A549 treated with CpdA at 1 μM for 4 hours (cell line): ENCODE data around the gene LRP10. TPM values are rescaled to one million over a fixed set of nuclear protein-coding genes. Genes with fewer than 3 reads are reported as not detected.

Source experiments
- total RNA-seq: library from RNA; stranded (reverse); fragments of 200-300 nt; extraction: Qiagen RNA extraction; gene quantifications from 5 replicates; pipeline ENCODE4 v1.2.3, GENCODE V29; 2022; ENCODE audit warnings: low read depth

Gene LRP10, protein sequence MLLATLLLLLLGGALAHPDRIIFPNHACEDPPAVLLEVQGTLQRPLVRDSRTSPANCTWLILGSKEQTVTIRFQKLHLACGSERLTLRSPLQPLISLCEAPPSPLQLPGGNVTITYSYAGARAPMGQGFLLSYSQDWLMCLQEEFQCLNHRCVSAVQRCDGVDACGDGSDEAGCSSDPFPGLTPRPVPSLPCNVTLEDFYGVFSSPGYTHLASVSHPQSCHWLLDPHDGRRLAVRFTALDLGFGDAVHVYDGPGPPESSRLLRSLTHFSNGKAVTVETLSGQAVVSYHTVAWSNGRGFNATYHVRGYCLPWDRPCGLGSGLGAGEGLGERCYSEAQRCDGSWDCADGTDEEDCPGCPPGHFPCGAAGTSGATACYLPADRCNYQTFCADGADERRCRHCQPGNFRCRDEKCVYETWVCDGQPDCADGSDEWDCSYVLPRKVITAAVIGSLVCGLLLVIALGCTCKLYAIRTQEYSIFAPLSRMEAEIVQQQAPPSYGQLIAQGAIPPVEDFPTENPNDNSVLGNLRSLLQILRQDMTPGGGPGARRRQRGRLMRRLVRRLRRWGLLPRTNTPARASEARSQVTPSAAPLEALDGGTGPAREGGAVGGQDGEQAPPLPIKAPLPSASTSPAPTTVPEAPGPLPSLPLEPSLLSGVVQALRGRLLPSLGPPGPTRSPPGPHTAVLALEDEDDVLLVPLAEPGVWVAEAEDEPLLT
- 60.9 to 85.0 TPM (median 77.1 TPM) in 5 replicates for total RNA-seq

DNA sequence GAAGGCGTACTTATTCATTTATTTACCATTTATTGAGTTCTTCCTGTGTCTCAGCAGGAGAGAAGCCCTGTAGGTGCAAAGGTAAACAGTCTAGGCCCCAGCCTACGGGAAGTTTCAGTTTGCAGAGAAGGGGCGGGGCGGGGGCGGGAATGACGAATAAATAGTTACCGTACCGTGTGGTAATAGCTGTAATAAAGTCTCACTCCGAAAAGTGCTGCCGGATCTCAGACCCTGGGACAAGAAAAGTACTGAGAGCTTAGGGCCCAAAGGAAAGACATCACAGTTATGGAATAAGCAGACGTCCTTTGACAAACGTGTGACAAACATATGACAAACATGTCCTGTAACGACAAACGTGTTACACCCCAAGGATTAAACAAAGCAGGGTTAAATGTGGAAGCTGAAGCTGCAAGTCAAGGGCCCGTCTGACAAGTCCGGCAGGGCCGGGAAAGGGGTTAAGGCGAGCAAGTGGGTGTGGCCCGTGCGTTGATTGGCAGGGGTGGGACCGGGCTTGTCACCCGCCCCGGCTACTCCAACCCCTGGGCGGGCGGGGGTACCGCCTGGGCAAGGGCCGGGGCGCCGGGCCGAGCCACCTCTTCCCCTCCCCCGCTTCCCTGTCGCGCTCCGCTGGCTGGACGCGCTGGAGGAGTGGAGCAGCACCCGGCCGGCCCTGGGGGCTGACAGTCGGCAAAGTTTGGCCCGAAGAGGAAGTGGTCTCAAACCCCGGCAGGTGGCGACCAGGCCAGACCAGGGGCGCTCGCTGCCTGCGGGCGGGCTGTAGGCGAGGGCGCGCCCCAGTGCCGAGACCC, at the start of gene LRP10:
Gene LRP10, plus strand, starts transcription at position 517 of the 809 bp plus-strand sequence. CDS start 564 bp downstream, outside the sequence.

DNA sequence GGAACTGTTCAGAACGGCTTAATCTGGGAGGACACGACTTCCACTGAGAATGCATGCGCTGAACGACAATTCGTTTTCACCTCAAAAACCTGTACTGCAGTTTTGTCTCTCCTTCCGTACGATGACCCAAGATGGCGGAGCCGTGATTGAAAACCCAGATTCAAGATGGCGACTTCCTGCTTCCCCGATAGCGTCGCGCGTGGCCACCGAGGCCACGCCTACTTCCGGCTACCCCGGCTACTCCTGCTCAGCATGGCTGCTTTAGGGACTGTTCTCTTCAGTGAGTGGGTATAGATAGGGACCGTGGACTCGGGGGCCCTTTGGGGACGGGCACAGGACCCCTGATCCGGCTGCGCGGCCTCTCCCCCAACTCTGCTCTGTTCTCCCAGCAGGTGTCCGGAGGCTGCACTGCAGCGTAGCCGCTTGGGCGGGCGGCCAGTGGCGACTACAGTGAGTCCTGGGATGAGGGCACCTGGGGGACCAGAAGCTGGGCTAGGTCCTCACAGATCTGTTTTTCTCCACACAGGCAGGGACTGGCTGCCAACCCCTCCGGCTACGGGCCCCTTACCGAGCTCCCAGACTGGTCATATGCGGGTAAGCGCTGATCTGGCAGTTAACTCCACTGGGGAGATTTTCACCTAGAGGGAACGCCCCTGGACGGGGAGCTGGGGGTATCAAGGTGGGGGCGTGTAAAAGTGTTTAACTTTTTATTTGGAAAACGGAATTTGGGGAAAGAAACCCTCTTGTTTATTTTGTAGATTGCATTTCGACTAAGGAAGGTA, 41.7 kb upstream of the LRP10 start, which contains the start of gene MRPL52:
Gene MRPL52, plus strand, starts transcription at position 227 of the 782 bp plus-strand sequence. Its CDS starts 26 bp downstream, at position 253.

DNA sequence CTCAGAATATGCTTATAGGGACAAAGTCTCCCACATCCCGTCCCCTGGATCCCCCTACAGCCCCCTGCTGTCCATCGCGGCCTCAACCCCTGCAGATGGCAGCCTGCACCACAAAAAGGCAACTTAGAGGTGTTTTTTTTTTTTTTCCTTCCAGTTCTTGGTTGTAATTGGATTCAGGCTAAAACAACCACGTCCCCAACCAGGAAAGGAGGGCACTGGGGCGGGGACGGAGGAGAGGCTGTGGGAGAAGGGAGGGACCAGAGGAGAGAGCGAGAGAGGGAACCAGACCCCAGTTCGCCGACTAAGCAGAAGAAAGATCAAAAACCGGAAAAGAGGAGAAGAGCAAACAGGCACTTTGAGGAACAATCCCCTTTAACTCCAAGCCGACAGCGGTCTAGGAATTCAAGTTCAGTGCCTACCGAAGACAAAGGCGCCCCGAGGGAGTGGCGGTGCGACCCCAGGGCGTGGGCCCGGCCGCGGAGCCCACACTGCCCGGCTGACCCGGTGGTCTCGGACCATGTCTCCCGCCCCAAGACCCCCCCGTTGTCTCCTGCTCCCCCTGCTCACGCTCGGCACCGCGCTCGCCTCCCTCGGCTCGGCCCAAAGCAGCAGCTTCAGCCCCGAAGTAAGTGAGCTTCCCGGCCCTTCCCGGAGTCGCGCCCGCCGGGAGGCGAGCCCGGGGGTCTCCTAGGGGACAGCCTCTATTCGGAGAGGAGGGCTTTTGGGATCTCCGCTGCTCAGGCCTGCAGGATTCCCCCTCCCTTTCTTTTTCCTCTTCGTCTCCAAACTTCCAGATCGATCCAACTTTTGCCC, 35.0 kb upstream of the LRP10 start, which contains the start of gene MMP14:
Gene MMP14, plus strand, starts transcription at position 285 of the 813 bp plus-strand sequence. Its CDS starts 233 bp downstream, at position 518.

DNA sequence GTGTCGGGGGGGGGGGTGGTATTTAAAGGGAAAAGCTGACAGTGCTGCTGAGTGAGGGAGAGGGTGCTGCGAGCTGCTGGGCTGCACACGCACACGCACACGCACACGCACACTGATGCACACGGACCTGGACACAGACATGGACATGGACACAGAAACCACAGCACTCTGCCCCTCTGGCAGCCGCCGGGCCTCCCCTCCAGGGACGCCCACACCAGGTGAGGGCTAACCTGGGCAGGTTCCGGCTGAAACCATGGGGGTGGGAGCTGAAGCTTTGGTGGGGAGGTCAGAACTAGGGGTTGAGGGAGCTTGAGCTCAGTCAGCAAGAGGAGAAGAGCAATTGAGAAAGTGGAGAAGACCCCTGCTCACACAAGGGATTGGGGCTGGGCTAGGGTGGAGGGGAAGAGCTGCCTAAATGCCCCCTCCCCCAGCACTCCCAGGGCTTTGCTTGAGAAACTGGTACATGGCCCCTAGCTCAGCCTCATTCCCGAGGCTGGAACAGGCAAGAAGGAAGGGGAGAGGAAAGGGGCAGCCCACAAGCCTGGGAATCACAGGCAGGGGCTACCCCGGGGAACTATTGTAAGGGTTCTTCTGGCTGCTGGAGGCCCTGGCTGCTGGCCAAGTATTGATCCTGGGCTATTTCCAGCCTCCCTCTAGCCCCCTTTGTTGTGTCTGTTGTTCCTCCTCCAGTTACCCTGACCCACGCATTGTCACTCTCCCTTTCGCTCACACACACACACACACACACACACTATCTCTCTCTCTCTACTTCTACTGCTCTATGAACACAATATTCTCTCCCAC, 11.8 kb downstream of the LRP10 start, which contains the start of gene REM2:
Gene REM2, plus strand, starts transcription at position 50 of the 804 bp plus-strand sequence. Its CDS starts 66 bp downstream, at position 116.

DNA sequence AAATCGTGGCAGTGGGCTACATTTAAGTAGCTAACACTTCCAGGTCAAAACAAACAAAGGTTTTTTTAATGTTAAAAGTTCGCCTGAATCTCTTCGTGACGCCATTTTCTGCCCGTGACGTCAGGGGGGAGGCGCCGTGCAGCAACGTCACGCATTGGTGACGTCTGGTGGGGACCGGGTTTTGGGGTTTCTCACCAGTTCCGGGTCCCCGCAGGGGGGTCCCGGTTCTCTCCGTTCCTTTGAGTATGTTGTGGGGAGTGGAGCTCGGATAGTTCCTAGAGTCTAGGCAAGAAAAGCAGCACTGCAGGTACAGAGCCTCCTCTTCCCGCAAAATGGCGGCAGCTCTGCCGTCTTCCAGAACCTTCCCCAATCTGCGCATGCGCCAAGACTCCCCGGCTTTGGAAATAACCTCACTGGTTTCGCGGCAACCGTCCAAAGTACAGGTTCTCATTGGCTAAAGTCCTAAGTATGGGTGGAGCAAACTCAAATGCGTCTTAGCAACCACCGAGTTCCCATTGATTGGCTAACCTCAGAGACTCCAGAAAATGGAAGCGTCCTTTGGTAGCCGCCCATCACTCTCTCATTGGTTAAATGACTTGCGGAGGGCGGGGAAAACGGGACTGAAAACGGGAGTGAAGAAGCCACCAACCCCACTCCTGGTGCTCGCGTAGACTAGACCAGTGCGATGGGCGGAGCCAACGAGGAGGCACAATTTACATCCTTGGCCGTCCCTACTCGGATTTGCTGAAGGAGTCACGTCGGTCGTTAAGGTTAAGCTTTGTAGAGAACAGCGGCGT, 47.5 kb downstream of the LRP10 start, which contains the start of gene RBM23:
Gene RBM23, minus strand, starts transcription at position 346 of the 797 bp plus-strand sequence.

DNA sequence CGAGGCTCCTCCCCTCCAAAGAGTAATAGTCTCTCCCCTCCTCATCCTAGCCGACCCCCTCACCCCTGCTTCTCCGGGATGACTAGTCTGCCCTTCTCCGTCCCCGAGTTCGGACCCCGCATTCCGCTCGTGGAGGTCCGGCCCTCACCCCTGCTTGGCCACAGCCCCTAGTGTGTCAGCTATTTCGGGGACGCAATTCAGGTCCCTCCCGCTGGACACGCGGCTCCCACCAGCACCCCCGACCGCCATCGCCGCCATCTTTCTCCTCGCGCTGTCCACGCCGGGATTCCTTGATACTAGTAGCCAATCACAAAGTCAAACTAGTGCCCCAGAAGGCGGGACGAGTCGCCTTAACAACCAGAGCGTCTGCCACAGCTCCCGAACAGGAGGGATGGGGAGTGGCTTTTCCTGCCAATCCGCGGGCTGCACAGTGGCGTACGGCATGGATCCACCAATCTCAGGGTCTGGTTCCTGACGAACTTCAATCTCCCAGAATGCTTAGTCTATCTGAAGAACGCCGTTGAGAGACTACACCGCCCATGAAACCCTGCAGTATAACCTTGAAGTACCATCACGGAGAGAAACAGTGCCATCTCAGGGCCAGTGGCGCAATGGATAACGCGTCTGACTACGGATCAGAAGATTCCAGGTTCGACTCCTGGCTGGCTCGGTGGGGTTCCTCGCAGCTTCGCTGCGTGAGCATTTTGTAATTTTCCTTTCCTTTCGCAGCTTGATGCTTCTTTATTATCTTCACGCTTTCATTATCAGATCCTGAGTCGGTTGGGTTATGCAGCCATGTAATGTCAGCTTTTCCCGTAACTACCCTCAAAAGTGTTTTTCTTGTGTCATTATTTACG, 57.8 kb downstream of the LRP10 start, which contains the start of gene PRMT5:
Gene PRMT5, minus strand, starts transcription at position 273 of the 857 bp plus-strand sequence. Its CDS starts 15 bp downstream, at position 258.

Other genes with a start within 250 kb of the LRP10 start
- gene OR6J1, start 227.4 kb upstream of the LRP10 start, total RNA-seq: not detected in 5 replicates
- 142 to 166 TPM (median 162 TPM) in 5 replicates for gene OXA1L, start 105.1 kb upstream of the LRP10 start, total RNA-seq
- gene SLC7A7, start 56.3 kb upstream of the LRP10 start, total RNA-seq: 9.2 to 15.7 TPM (median 11.5 TPM) in 5 replicates
- gene MRPL52, start 41.9 kb upstream of the LRP10 start, total RNA-seq: 133 to 211 TPM (median 184 TPM) in 5 replicates
- 0.61 to 0.91 TPM (median 0.84 TPM) in 5 replicates for gene MMP14, start 35.2 kb upstream of the LRP10 start, total RNA-seq
- gene REM2, start 11.5 kb downstream of the LRP10 start, total RNA-seq: 0.26 to 0.38 TPM (median 0.33 TPM) in 5 replicates
- 66.0 to 72.5 TPM (median 68.1 TPM) in 5 replicates for gene RBM23, start 47.4 kb downstream of the LRP10 start, total RNA-seq
- gene PRMT5, start 57.6 kb downstream of the LRP10 start, total RNA-seq: 106 to 126 TPM (median 120 TPM) in 5 replicates
- 33.6 to 37.6 TPM (median 37.4 TPM) in 5 replicates for gene HAUS4, start 85.3 kb downstream of the LRP10 start, total RNA-seq
- gene AJUBA, start 110.8 kb downstream of the LRP10 start, total RNA-seq: 34.2 to 45.0 TPM (median 38.1 TPM) in 5 replicates
- gene C14orf93, start 138.4 kb downstream of the LRP10 start, total RNA-seq: 2.4 to 3.6 TPM (median 3.2 TPM) in 5 replicates
- gene PSMB5, start 163.2 kb downstream of the LRP10 start, total RNA-seq: 301 to 337 TPM (median 325 TPM) in 5 replicates
- not detected in 5 replicates for gene PSMB11, start 170.5 kb downstream of the LRP10 start, total RNA-seq
- gene CDH24, start 185.8 kb downstream of the LRP10 start, total RNA-seq: 3.0 to 5.1 TPM (median 4.5 TPM) in 5 replicates
- gene ACIN1, start 223.4 kb downstream of the LRP10 start, total RNA-seq: 107 to 118 TPM (median 110 TPM) in 5 replicates
- gene C14orf119, start 223.8 kb downstream of the LRP10 start, total RNA-seq: 76.3 to 112 TPM (median 109 TPM) in 5 replicates
- not detected in 5 replicates for gene CIROP, start 233.2 kb downstream of the LRP10 start, total RNA-seq
- gene CEBPE, start 247.5 kb downstream of the LRP10 start, total RNA-seq: not detected in 5 replicates